Neural progenitor cell (in vitro differentiated cells): ENCODE data around the gene GDPD5. TPM values are rescaled to one million over a fixed set of nuclear protein-coding genes. Genes with fewer than 3 reads are reported as not detected.
A peak's percentile ranks its signal among the peaks of the same experiment; 100 is the strongest.

ENCODE experiments used
- DNase-seq: peaks from one replicate; pipeline ENCODE4 v3.0.0-alpha.2; 2016; ENCODE audit warnings: low spot score
- H2AFZ ChIP-seq: fragments of 200-600 bp; sonication (generic); replicated peaks from 2 replicates; pipeline ENCODE4 v1.6.1; 2016; ENCODE audit warnings: antibody characterized with exemption
- H3F3A ChIP-seq: fragments of 200-600 bp; sonication (generic); 2 replicates; pipeline ENCODE4 v1.6.1; 2016; ENCODE audit warnings: antibody characterized with exemption, low read depth
- H3K27ac ChIP-seq: fragments of 200-600 bp; sonication (generic); 2 replicates; pipeline ENCODE4 v1.5.1; 2016; ENCODE audit warnings: mild to moderate bottlenecking
- H3K27me3 ChIP-seq: fragments of 200-600 bp; sonication (generic); 2 replicates; pipeline ENCODE4 v1.6.1; 2016; ENCODE audit warnings: mild to moderate bottlenecking, moderate library complexity
- H3K36me3 ChIP-seq: fragments of 200-600 bp; sonication (generic); 2 replicates; pipeline ENCODE4 v1.5.1; 2016
- H3K4me1 ChIP-seq: fragments of 200-600 bp; sonication (generic); 2 replicates; pipeline ENCODE4 v1.6.1; 2016; ENCODE audit warnings: mixed run types
- H3K4me2 ChIP-seq: fragments of 200-600 bp; sonication (generic); 2 replicates; pipeline ENCODE4 v1.6.1; 2016
- H3K4me3 ChIP-seq: fragments of 200-600 bp; sonication (generic); 2 replicates; pipeline ENCODE4 v1.5.1; 2016
- H3K79me2 ChIP-seq: fragments of 200-600 bp; sonication (generic); 2 replicates; pipeline ENCODE4 v1.6.1; 2016; ENCODE audit warnings: low read depth
- H3K9ac ChIP-seq: fragments of 200-600 bp; sonication (generic); 2 replicates; pipeline ENCODE4 v1.6.1; 2016
- H3K9me3 ChIP-seq: fragments of 200-600 bp; sonication (generic); 2 replicates; pipeline ENCODE4 v1.5.1; 2016; ENCODE audit warnings: low read depth
- H4K20me1 ChIP-seq: fragments of 200-600 bp; sonication (generic); 2 replicates; pipeline ENCODE4 v1.6.1; 2016; ENCODE audit warnings: low read depth
- H3K27ac Mint-ChIP-seq: 3 replicates; pipeline ENCODE4 v1.8.0; 2021; ENCODE audit warnings: mixed read lengths
- H3K27me3 Mint-ChIP-seq: 2 replicates; pipeline ENCODE4 v1.8.0; 2022; ENCODE audit warnings: low read depth, mild to moderate bottlenecking, inconsistent platforms, moderate library complexity, mixed read lengths; ENCODE audit not compliant: insufficient read depth
- H3K36me3 Mint-ChIP-seq: 3 replicates; pipeline ENCODE4 v1.8.0; 2021; ENCODE audit warnings: mixed read lengths
- H3K4me1 Mint-ChIP-seq: 3 replicates; pipeline ENCODE4 v1.8.0; 2021; ENCODE audit warnings: mixed read lengths
- H3K4me3 Mint-ChIP-seq: 3 replicates; pipeline ENCODE4 v1.8.0; 2021; ENCODE audit warnings: mild to moderate bottlenecking, moderate library complexity, mixed read lengths
- H3K9me3 Mint-ChIP-seq: 3 replicates; pipeline ENCODE4 v1.8.0; 2020; ENCODE audit warnings: mixed read lengths
- CTCF ChIP-seq: fragments of 200-600 bp; sonication (generic); IDR thresholded peaks from 2 replicates; pipeline ENCODE4 v1.5.1; 2017; ENCODE audit warnings: antibody characterized with exemption, mild to moderate bottlenecking
- EZH2 ChIP-seq: fragments of 200-600 bp; sonication (generic); IDR thresholded peaks from 2 replicates; pipeline ENCODE4 v1.6.1; 2017; ENCODE audit warnings: antibody characterized with exemption, mild to moderate bottlenecking, moderate library complexity
- EZH2phosphoT487 ChIP-seq: fragments of 200-600 bp; sonication (generic); IDR thresholded peaks from 2 replicates; pipeline ENCODE4 v1.6.1; 2017; ENCODE audit warnings: antibody characterized with exemption
- total RNA-seq: library from RNA; depleted of rRNA; stranded (reverse); fragments of >200 nt; gene quantifications from 2 replicates; pipeline ENCODE4 v1.2.3, GENCODE V29; 2015; ENCODE audit warnings: low replicate concordance

The GDPD5 gene
- total RNA-seq, 1 donor from 2014 or later: 11.3 TPM

- no peak overlapping the region for H3K4me3 Mint-ChIP-seq
- H3K9me3 Mint-ChIP-seq: peaks cover 6% of the 10 kb centered on the region
- H3K27ac ChIP-seq: no peak overlapping the region
Measured at GRCh38 chr11:75516140-75516539, 9.6 kb downstream of the GDPD5 start.

GRCh38 chr11:75514596-75514995 is 11.1 kb downstream of the GDPD5 start:
- H3K9me3 Mint-ChIP-seq: peaks cover 6% of the 10 kb centered on the region
- no peak overlapping the region for H3K4me3 Mint-ChIP-seq
- peaks cover 46% of the 10 kb centered on the region for H3K4me1 Mint-ChIP-seq
- H3K27me3 Mint-ChIP-seq: peaks cover 12% of the 10 kb centered on the region
- H3K4me1 ChIP-seq: peaks cover 27% of the 10 kb centered on the region
- no peak for DNase-seq
- no peak overlapping the region for H3K27ac Mint-ChIP-seq
- no peaks in the 10 kb centered on the region for H3K27me3 ChIP-seq
- peaks cover 2% of the 10 kb centered on the region for H3K36me3 Mint-ChIP-seq
- H2AFZ ChIP-seq: no peak overlapping the region
- H3K4me3 ChIP-seq: no peak overlapping the region
- TF ChIP-seq EZH2: no peak
- no peak for TF ChIP-seq CTCF
- TF ChIP-seq EZH2phosphoT487: no peak
- H3K36me3 ChIP-seq: no peaks in the 10 kb centered on the region
- peaks cover 20% of the 10 kb centered on the region for H3F3A ChIP-seq
- no peaks in the 10 kb centered on the region for H3K9me3 ChIP-seq
- H3K9ac ChIP-seq: no peak overlapping the region
- H3K27ac ChIP-seq: no peak overlapping the region
- H3K79me2 ChIP-seq: no peaks in the 10 kb centered on the region
- H3K4me2 ChIP-seq: no peak overlapping the region
- no peaks in the 10 kb centered on the region for H4K20me1 ChIP-seq

More at GRCh38 chr11:75516140-75516539, 9.6 kb downstream of the GDPD5 start:
- no peaks in the 10 kb centered on the region for H3K9me3 ChIP-seq
- H3K36me3 ChIP-seq: no peaks in the 10 kb centered on the region
- TF ChIP-seq CTCF (no peak), EZH2 (no peak), EZH2phosphoT487 (no peak)
- H3K79me2 ChIP-seq: peaks cover 3% of the 10 kb centered on the region
- Mint-ChIP-seq H3K36me3 (peaks cover 2% of the 10 kb centered on the region), H3K27me3 (peaks cover 16% of the 10 kb centered on the region), H3K27ac (peak overlapping the region; percentile 64), H3K4me1 (peaks cover 48% of the 10 kb centered on the region)
- H2AFZ ChIP-seq: no peak overlapping the region
- DNase-seq: no peak
- no peak overlapping the region for H3K4me3 ChIP-seq
- no peak overlapping the region for H3K9ac ChIP-seq
- H3K4me1 ChIP-seq: peaks cover 34% of the 10 kb centered on the region
- H3F3A ChIP-seq: peaks cover 26% of the 10 kb centered on the region
- H3K4me2 ChIP-seq: no peak overlapping the region
- no peaks in the 10 kb centered on the region for H3K27me3 ChIP-seq
- no peaks in the 10 kb centered on the region for H4K20me1 ChIP-seq

- H3K4me3 Mint-ChIP-seq: no peak overlapping the region
- Histone ChIP-seq H2AFZ (no peak overlapping the region), H3K9me3 (no peaks in the 10 kb centered on the region), H3F3A (peaks cover 7% of the 10 kb centered on the region), H3K27me3 (no peaks in the 10 kb centered on the region), H3K79me2 (no peaks in the 10 kb centered on the region), H3K27ac (no peak overlapping the region), H3K36me3 (no peaks in the 10 kb centered on the region), H3K4me3 (no peak overlapping the region), H3K4me1 (peaks cover 14% of the 10 kb centered on the region), H3K9ac (no peak overlapping the region), H3K4me2 (no peak overlapping the region), H4K20me1 (no peaks in the 10 kb centered on the region)
- H3K27ac Mint-ChIP-seq: no peak overlapping the region
- peaks cover 32% of the 10 kb centered on the region for H3K4me1 Mint-ChIP-seq
- TF ChIP-seq EZH2 (no peak), CTCF (no peak), EZH2phosphoT487 (no peak)
- H3K36me3 Mint-ChIP-seq: peaks cover 2% of the 10 kb centered on the region
- peaks cover 6% of the 10 kb centered on the region for H3K9me3 Mint-ChIP-seq
- peaks cover 12% of the 10 kb centered on the region for H3K27me3 Mint-ChIP-seq
- DNase-seq: no peak
Measured at GRCh38 chr11:75513250-75513649, 12.5 kb downstream of the GDPD5 start.

- no peak overlapping the region for H3K4me3 Mint-ChIP-seq
- peak overlapping the region; percentile 11 for H3K27ac Mint-ChIP-seq
- TF ChIP-seq EZH2phosphoT487 (no peak), EZH2 (no peak), CTCF (no peak)
- peaks cover 7% of the 10 kb centered on the region for H3K4me1 ChIP-seq
- H3K27me3 Mint-ChIP-seq: peaks cover 10% of the 10 kb centered on the region
- H3K9ac ChIP-seq: no peak overlapping the region
- no peaks in the 10 kb centered on the region for H3K27me3 ChIP-seq
- H3K9me3 Mint-ChIP-seq: no peaks in the 10 kb centered on the region
- no peaks in the 10 kb centered on the region for H3K36me3 Mint-ChIP-seq
- no peak overlapping the region for H3K4me2 ChIP-seq
- H3K4me1 Mint-ChIP-seq: peaks cover 21% of the 10 kb centered on the region
- no peak overlapping the region for H3K4me3 ChIP-seq
- no peak for DNase-seq
- no peaks in the 10 kb centered on the region for H3K9me3 ChIP-seq
- H3K79me2 ChIP-seq: no peaks in the 10 kb centered on the region
- no peak overlapping the region for H3K27ac ChIP-seq
- H3F3A ChIP-seq: no peaks in the 10 kb centered on the region
- H3K36me3 ChIP-seq: no peaks in the 10 kb centered on the region
- H4K20me1 ChIP-seq: no peaks in the 10 kb centered on the region
- no peak overlapping the region for H2AFZ ChIP-seq
Measured at GRCh38 chr11:75510723-75511019, 15.1 kb downstream of the GDPD5 start.
